ENCODE results near the gene XRCC5. TPM values are rescaled to one million over a fixed set of nuclear protein-coding genes. Genes with fewer than 3 reads are reported as not detected.

XRCC5 gene
- total and polyA plus RNA-seq, 10 donors, result 63.5 to 252 (median 179) TPM

DNA sequence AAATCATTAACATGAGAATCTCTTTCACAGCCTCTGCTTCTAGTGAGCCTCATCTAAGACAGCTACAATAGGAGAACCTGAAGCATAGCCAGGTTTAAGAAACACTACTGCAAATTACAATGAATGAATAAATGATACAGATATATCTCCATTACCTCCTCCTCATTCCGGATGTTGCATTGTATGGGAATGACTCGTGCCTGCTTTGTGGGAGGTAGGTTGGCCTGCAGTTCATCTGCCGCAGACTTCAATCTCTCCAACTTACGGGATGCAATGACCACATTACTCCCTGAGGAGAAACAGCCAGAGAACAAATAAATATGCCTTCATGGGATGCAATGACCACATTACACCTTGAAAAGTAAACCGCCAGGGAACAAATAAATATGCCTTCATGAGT, 42.9 kb upstream of the XRCC5 start:
- H3K27me3 ChIP-seq (replicated peaks in 1 of 7), result no peaks in the 10 kb centered on the region
- WGBS, 5 donors, result 90 to 95% (median 93%) methylated on average over 5 of the region's 5 CpGs
- DNase-seq, result no peak
- H3K4me1 ChIP-seq, result no peaks in the 10 kb centered on the region
- peaks cover 0 to 58% (median 21%) of the 10 kb centered on the region in 6 donors for H3K36me3 ChIP-seq
- no peak overlapping the region for H3K27ac ChIP-seq
- intact Hi-C loops (cut with DNase I; ENCODE audit: low total_unique reads), result no loop called here
- no peaks in the 10 kb centered on the region for H3K9me3 ChIP-seq
- TF ChIP-seq, protein P1, sequence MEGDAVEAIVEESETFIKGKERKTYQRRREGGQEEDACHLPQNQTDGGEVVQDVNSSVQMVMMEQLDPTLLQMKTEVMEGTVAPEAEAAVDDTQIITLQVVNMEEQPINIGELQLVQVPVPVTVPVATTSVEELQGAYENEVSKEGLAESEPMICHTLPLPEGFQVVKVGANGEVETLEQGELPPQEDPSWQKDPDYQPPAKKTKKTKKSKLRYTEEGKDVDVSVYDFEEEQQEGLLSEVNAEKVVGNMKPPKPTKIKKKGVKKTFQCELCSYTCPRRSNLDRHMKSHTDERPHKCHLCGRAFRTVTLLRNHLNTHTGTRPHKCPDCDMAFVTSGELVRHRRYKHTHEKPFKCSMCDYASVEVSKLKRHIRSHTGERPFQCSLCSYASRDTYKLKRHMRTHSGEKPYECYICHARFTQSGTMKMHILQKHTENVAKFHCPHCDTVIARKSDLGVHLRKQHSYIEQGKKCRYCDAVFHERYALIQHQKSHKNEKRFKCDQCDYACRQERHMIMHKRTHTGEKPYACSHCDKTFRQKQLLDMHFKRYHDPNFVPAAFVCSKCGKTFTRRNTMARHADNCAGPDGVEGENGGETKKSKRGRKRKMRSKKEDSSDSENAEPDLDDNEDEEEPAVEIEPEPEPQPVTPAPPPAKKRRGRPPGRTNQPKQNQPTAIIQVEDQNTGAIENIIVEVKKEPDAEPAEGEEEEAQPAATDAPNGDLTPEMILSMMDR (IDR thresholded peaks at IDR 0.05 in 8 of 11, conservative IDR thresholded peaks at IDR 0.05 in 3 of 11), result no peak
- no peak overlapping the region for H3K4me3 ChIP-seq

GRCh38 chr2:216069028-216069427, 40.1 kb upstream of the XRCC5 start:
- Histone ChIP-seq H3K36me3 (peaks cover 0 to 56% (median 20%) of the 10 kb centered on the region in 6 donors), H3K27ac (no peak overlapping the region), H3K27me3 (replicated peaks in 1 of 7) (no peaks in the 10 kb centered on the region), H3K4me3 (no peak overlapping the region), H3K4me1 (no peaks in the 10 kb centered on the region), H3K9me3 (peaks cover 0 to 5% (median 0%) of the 10 kb centered on the region in 8 donors)
- 82 to 96% (median 89%) methylated on average over 2 of the region's 2 CpGs for WGBS, 5 donors
- intact Hi-C loops (cut with DNase I; ENCODE audit: low total_unique reads), result no loop called here
- no peak for DNase-seq
- TF ChIP-seq, protein P1 (IDR thresholded peaks at IDR 0.05 in 8 of 11, conservative IDR thresholded peaks at IDR 0.05 in 3 of 11), result no peak
- no peak for TF ChIP-seq POLR2A (IDR thresholded peaks at IDR 0.05)

- WGBS, 5 donors, result 81 to 94% (median 91%) methylated on average over 6 of the region's 6 CpGs
- intact Hi-C loops (cut with DNase I; ENCODE audit: low total_unique reads), result no loop called here
- H3K27me3 ChIP-seq (replicated peaks in 1 of 7), result no peaks in the 10 kb centered on the region
- no peaks in the 10 kb centered on the region for H3K4me1 ChIP-seq
- no peak overlapping the region for H3K27ac ChIP-seq
- DNase-seq, result no peak
- peaks cover 0 to 50% (median 11%) of the 10 kb centered on the region in 6 donors for H3K36me3 ChIP-seq
- TF ChIP-seq POLR2AphosphoS5 (IDR thresholded peaks at IDR 0.05) (no peak), POLR2A (IDR thresholded peaks at IDR 0.05) (no peak)
- TF ChIP-seq, protein P1 (IDR thresholded peaks at IDR 0.05 in 8 of 11, conservative IDR thresholded peaks at IDR 0.05 in 3 of 11), result no peak
- H3K9me3 ChIP-seq, result peaks cover 0 to 5% (median 0%) of the 10 kb centered on the region in 8 donors
- no peak overlapping the region for H3K4me3 ChIP-seq
These were observed 39.0 kb upstream of the XRCC5 start for GRCh38 chr2:216070195-216070594.

DNA sequence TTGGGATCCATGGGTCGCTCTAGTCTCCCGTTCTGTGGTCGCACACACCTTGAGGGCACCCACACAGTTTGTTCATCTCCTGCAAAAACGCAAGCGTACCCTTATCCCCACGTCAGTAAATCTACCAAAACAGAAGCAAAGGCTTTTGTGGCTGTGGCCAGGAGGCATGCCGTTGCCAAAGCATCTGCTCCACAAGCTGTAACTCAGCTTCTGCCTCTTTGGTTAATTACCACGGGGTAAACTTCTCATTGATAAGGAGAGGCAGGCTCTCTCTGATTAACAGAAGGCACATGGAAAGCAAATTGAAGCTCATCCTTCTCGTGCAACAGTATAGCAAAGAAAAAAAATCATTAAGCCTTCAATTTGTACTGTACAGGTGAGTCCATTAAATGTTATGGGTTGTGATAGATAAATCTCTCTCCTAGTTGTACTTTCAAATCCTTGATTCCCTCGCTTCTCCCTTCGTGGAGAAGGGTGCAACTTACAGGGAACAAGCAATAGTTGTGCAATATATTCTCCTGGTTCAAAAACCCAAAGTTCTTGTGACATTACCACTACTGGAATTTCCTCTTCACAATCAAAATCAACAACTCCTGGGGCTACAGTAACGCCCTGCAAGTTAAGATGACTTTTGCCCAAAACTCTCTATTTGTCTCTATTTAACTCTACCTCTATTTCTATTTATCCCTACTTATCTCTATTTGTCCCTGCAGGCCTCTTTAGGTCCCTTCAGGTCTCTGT, 37.9 kb upstream of the XRCC5 start:
- no peak for DNase-seq
- WGBS, 5 donors, result 82 to 91% (median 88%) methylated on average over 12 of the region's 12 CpGs
- no peak overlapping the region for H3K27ac ChIP-seq
- peaks cover 0 to 47% (median under 1%) of the 10 kb centered on the region in 6 donors for H3K36me3 ChIP-seq
- peaks cover 0 to 5% (median 0%) of the 10 kb centered on the region in 6 donors for H3K4me1 ChIP-seq
- TF ChIP-seq, protein P1 (IDR thresholded peaks at IDR 0.05 in 8 of 11, conservative IDR thresholded peaks at IDR 0.05 in 3 of 11), result no peak
- no peak for TF ChIP-seq POLR2AphosphoS5 (IDR thresholded peaks at IDR 0.05)
- no peak for TF ChIP-seq POLR2A (IDR thresholded peaks at IDR 0.05)
- H3K9me3 ChIP-seq, result peaks cover 0 to 5% (median 0%) of the 10 kb centered on the region in 8 donors
- no peaks in the 10 kb centered on the region for H3K27me3 ChIP-seq (replicated peaks in 1 of 7)
- intact Hi-C loops (cut with DNase I; ENCODE audit: low total_unique reads), result no loop called here
- no peak overlapping the region for H3K4me3 ChIP-seq
